Fibroblast of lung (primary cell): ENCODE results near the gene C17orf50. TPM values are rescaled to one million over a fixed set of nuclear protein-coding genes. Genes with fewer than 3 reads are reported as not detected.

ENCODE experiments used
- DNase-seq, 2 donors: peaks; one replicate each; pipeline versions ENCODE4 v3.0.0 to v3.0.0-alpha.2; 2010; ENCODE audit warnings: low read depth in 2 of 2
- H2AFZ ChIP-seq: 2 replicates; pipeline ENCODE4 v1.5.1; 2012; ENCODE audit warnings: low read length, control low read depth, inconsistent platforms
- H3K27ac ChIP-seq: 2 replicates; pipeline ENCODE4 v1.5.1; 2011; ENCODE audit warnings: low read length, control low read depth; ENCODE audit not compliant: insufficient read depth
- H3K27me3 ChIP-seq: 2 replicates; pipeline ENCODE4 v1.5.1; 2011; ENCODE audit warnings: mild to moderate bottlenecking, low read length; ENCODE audit not compliant: control insufficient read depth, insufficient read depth
- H3K36me3 ChIP-seq: 2 replicates; pipeline ENCODE4 v1.5.1; 2011; ENCODE audit warnings: low read length; ENCODE audit not compliant: control insufficient read depth, insufficient read depth
- H3K4me1 ChIP-seq: 2 replicates; pipeline ENCODE4 v1.5.1; 2011; ENCODE audit warnings: low read length; ENCODE audit not compliant: control insufficient read depth, insufficient read depth; ENCODE audit errors: extremely low read depth
- H3K4me2 ChIP-seq: 2 replicates; pipeline ENCODE4 v1.5.1; 2011; ENCODE audit warnings: low read length, control low read depth; ENCODE audit not compliant: insufficient read depth; ENCODE audit errors: extremely low read depth
- H3K4me3 ChIP-seq, 4 experiments: fragments of 200-600 bp in 1 of 4; sonication (generic) in 1 of 4; replicated peaks in 1 of 4; 2 replicates each; pipeline ENCODE4 v1.5.1; 2011 to 2016; ENCODE audit warnings: low read length in 4 of 4, low read depth in 3 of 4, mild to moderate bottlenecking in 3 of 4, control low read depth in 2 of 4, inconsistent platforms in 1 of 4, mixed read lengths in 1 of 4; ENCODE audit not compliant: insufficient read depth in 1 of 4; ENCODE audit errors: control extremely low read depth in 1 of 4
- H3K79me2 ChIP-seq: 2 replicates; pipeline ENCODE4 v1.5.1; 2012; ENCODE audit warnings: mild to moderate bottlenecking, low read length, inconsistent platforms; ENCODE audit not compliant: control insufficient read depth, insufficient read depth
- H3K9ac ChIP-seq: 2 replicates; pipeline ENCODE4 v1.5.1; 2011; ENCODE audit warnings: mild to moderate bottlenecking, low read length, control low read depth; ENCODE audit not compliant: insufficient read depth
- H3K9me3 ChIP-seq: 2 replicates; pipeline ENCODE4 v1.5.1; 2012; ENCODE audit warnings: low read depth, low read length; ENCODE audit not compliant: control insufficient read depth, insufficient read depth
- H4K20me1 ChIP-seq: 2 replicates; pipeline ENCODE4 v1.5.1; 2011; ENCODE audit warnings: low read length; ENCODE audit not compliant: control insufficient read depth, insufficient read depth; ENCODE audit errors: extremely low read depth
- EZH2 ChIP-seq: IDR thresholded peaks from 2 replicates; pipeline ENCODE4 v1.5.1; 2012; ENCODE audit warnings: low read length, control low read depth, mild to moderate bottlenecking; ENCODE audit errors: missing control alignments
- polyA plus RNA-seq, 2 donors: library from polyadenylated mRNA; depleted of rRNA in 1 of 2; stranded (reverse) in 1 of 2; unstranded in 1 of 2; fragments of >200 nt; gene quantifications; 2 replicates each; pipeline ENCODE4 v1.2.1, GENCODE V29; 2011 to 2012; ENCODE audit warnings: missing spikeins in 1 of 2
- total RNA-seq: library from RNA; depleted of rRNA; stranded (reverse); fragments of >200 nt; gene quantifications from 2 replicates; pipeline ENCODE4 v1.2.1, GENCODE V29; 2014
- TF ChIP-seq, protein P1 (sequence below), 2 donors: IDR thresholded peaks in 1 of 2; conservative IDR thresholded peaks in 1 of 2; 1 replicate in 1 of 2; 2 replicates in 1 of 2; pipeline ENCODE4 v1.5.1; 2011 to 2012; ENCODE audit warnings: low read length in 2 of 2, control low read depth in 1 of 2, inconsistent platforms in 1 of 2, low read depth in 1 of 2, mild to moderate bottlenecking in 1 of 2

Gene C17orf50
- total and polyA plus RNA-seq, 2 donors (not counting 1 experiment from before 2014, with no cell fraction given): not detected

- Histone ChIP-seq H3K4me3 (no peak overlapping the region), H3K79me2 (no peaks in the 10 kb centered on the region), H3K4me1 (peaks cover 13% of the 10 kb centered on the region), H3K27me3 (peaks cover 10% of the 10 kb centered on the region), H4K20me1 (no peaks in the 10 kb centered on the region), H3K4me2 (no peak overlapping the region), H3K27ac (no peak overlapping the region), H2AFZ (no peak overlapping the region), H3K9ac (no peak overlapping the region), H3K9me3 (no peaks in the 10 kb centered on the region), H3K36me3 (no peaks in the 10 kb centered on the region)
- no peak for DNase-seq
- TF ChIP-seq, protein P1, sequence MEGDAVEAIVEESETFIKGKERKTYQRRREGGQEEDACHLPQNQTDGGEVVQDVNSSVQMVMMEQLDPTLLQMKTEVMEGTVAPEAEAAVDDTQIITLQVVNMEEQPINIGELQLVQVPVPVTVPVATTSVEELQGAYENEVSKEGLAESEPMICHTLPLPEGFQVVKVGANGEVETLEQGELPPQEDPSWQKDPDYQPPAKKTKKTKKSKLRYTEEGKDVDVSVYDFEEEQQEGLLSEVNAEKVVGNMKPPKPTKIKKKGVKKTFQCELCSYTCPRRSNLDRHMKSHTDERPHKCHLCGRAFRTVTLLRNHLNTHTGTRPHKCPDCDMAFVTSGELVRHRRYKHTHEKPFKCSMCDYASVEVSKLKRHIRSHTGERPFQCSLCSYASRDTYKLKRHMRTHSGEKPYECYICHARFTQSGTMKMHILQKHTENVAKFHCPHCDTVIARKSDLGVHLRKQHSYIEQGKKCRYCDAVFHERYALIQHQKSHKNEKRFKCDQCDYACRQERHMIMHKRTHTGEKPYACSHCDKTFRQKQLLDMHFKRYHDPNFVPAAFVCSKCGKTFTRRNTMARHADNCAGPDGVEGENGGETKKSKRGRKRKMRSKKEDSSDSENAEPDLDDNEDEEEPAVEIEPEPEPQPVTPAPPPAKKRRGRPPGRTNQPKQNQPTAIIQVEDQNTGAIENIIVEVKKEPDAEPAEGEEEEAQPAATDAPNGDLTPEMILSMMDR (conservative IDR thresholded peaks at IDR 0.05 in 1 of 2, IDR thresholded peaks at IDR 0.05 in 1 of 2; ENCODE audit: low read depth in 1 of 2, low read length in 2 of 2): no peak
- no peak for TF ChIP-seq EZH2
Measured at GRCh38 chr17:35780950-35781349, 20.3 kb downstream of the C17orf50 start.

DNA sequence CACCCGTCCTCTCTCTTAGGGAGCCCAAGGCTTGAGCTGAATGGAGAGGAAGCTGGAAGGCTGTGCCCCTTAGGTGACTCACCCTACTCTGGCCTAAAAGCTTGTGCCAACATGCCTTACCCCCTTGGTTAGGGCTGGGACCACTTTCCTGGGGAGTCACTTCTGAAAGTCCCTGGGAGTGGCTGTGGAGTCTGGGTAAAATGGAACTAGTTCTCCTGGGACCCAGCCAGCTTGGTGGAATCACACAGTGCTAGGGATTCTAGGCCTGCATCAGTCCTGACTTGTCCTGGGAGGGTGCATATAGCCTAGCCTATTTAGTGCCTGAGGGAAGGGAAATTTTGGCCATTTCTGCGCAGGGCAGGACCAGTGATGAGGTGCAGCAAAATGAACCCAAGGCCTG lies 24.2 kb downstream of the C17orf50 start:
- Histone ChIP-seq H3K4me1 (peaks cover 15% of the 10 kb centered on the region), H2AFZ (no peak overlapping the region), H3K79me2 (no peaks in the 10 kb centered on the region), H3K4me2 (no peak overlapping the region), H3K9ac (no peak overlapping the region), H3K36me3 (no peaks in the 10 kb centered on the region), H3K9me3 (no peaks in the 10 kb centered on the region), H4K20me1 (no peaks in the 10 kb centered on the region), H3K27ac (no peak overlapping the region), H3K27me3 (peaks cover 7% of the 10 kb centered on the region), H3K4me3 (no peak overlapping the region)
- DNase-seq: no peak
- TF ChIP-seq, protein P1 (conservative IDR thresholded peaks at IDR 0.05 in 1 of 2, IDR thresholded peaks at IDR 0.05 in 1 of 2; ENCODE audit: low read depth in 1 of 2, low read length in 2 of 2): no peak
- no peak for TF ChIP-seq EZH2

DNA sequence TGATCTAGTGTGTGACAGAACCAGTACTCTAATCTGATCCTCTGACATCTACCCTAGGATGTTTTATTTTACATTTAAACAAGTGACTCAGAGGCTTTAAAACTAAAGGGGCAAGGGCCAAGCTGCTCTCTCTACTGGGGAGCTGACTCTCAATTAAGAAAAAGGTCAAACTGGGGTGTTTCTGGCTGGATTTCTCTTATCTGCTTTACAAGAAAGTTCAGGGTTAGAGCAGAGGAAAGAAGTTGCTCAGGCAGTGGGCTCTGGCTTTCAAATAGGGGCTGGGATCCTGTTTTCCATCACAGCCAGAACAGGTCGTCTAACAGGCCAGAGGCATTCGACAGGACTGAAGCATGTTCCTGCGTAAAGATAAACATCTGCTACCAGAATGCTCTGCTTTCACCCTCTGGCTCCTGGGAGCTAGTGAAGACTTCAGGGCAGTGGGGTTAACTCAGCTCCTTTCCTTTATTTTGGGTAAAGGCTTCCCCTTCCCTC lies 26.3 kb downstream of the C17orf50 start:
- H2AFZ ChIP-seq: no peak overlapping the region
- peaks cover 15% of the 10 kb centered on the region for H3K4me1 ChIP-seq
- H3K27ac ChIP-seq: peak overlapping the region; percentile 5

More for the DNA sequence above, 26.3 kb downstream of the C17orf50 start:
- no peaks in the 10 kb centered on the region for H3K36me3 ChIP-seq
- peak in 1 of 2 donors; percentile 74 for DNase-seq
- H3K4me3 ChIP-seq: no peak overlapping the region
- H4K20me1 ChIP-seq: no peaks in the 10 kb centered on the region
- peak overlapping the region; percentile 11 for H3K4me2 ChIP-seq
- no peaks in the 10 kb centered on the region for H3K9me3 ChIP-seq
- TF ChIP-seq EZH2: no peak
- TF ChIP-seq, protein P1 (conservative IDR thresholded peaks at IDR 0.05 in 1 of 2, IDR thresholded peaks at IDR 0.05 in 1 of 2; ENCODE audit: low read depth in 1 of 2, low read length in 2 of 2): no peak
- no peak overlapping the region for H3K9ac ChIP-seq
- H3K27me3 ChIP-seq: peaks cover 7% of the 10 kb centered on the region
- no peaks in the 10 kb centered on the region for H3K79me2 ChIP-seq
